ENCODE data around the gene UCMA. TPM values are rescaled to one million over a fixed set of nuclear protein-coding genes. Genes with fewer than 3 reads are reported as not detected.

Gene UCMA
- total and polyA plus RNA-seq, 9 of the 15 experiments (the other 6 are each of a cell fraction or from before 2014, with no cell fraction given) = not detected

DNA sequence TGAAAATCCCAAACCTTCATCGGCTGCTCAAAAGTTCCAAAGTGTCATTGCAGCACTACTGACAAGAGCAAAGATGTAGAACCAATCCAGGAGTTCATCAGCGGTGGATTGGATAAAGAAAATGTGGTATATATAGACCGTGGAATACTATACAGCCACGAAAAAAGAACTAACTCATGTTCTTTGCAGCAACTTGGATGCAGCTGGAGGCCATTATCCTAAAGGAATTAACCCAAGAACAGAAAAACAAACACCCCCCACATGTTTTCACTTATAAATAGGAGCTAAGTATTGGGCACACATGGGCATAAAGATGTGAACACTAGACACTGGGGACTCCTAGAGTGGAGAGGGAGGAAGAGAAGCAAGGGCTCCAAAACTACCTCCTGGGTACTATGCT is 34.1 kb upstream of the UCMA start (continued):
- TF ChIP-seq GABPA (tag; conservative IDR thresholded peaks at IDR 0.05; ENCODE audit: low read depth) (0 out of 2 replicates have a peak, but pooled peaks have one; percentile 11), NR2C1 (IDR thresholded peaks at IDR 0.05) (no peak), NR2C1 (tag; IDR thresholded peaks at IDR 0.05) (no peak), BCOR (IDR thresholded peaks at IDR 0.05) (peak; percentile 64), ZNF146 (CRISPR knock-in tag; IDR thresholded peaks at IDR 0.05; ENCODE audit: unreplicated experiment) (peak; percentile 97), KDM4B (IDR thresholded peaks at IDR 0.05; ENCODE audit: borderline replicate concordance in 2 of 2, low read depth in 1 of 2) (no peak), CXXC5 (CRISPR knock-in tag; IDR thresholded peaks at IDR 0.05) (no peak), NRF1 (conservative IDR thresholded peaks at IDR 0.05 in 1 of 2, IDR thresholded peaks at IDR 0.05 in 1 of 2) (no peak), CHD4 (IDR thresholded peaks at IDR 0.05; ENCODE audit: insufficient read depth, insufficient replicate concordance, low read depth, low read length, poor library complexity, severe bottlenecking) (peak; percentile 77)
- TF ChIP-seq, protein P1, sequence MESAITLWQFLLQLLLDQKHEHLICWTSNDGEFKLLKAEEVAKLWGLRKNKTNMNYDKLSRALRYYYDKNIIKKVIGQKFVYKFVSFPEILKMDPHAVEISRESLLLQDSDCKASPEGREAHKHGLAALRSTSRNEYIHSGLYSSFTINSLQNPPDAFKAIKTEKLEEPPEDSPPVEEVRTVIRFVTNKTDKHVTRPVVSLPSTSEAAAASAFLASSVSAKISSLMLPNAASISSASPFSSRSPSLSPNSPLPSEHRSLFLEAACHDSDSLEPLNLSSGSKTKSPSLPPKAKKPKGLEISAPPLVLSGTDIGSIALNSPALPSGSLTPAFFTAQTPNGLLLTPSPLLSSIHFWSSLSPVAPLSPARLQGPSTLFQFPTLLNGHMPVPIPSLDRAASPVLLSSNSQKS (CRISPR knock-in tag; IDR thresholded peaks at IDR 0.05) = no peak

DNA sequence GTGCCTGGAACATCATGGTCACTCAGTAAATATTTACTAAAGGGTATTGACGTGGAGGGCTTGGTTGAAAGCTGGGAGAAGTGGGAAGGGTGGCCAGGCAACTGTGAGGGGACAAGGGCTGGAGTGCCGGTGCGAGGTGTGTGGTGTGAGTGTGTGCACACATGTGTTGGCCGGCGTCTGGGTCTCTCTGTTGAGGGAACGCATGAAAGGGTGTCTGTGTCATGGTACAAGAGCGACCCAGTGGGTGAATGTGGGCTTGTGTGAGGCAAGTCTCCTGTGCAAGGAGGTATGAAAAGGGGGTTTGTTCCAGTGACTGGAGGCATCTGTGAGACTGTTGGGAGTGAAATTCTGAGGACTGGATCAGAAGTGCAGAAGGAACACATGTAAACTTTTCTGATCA is 29.4 kb upstream of the UCMA start:
- no peak overlapping the region for H3K4me2 ChIP-seq (ENCODE audit: insufficient read depth, low read length)
- H3K4me1 ChIP-seq (replicated peaks in 1 of 2; ENCODE audit: control insufficient read depth in 2 of 2, insufficient read depth in 2 of 2, low read length in 2 of 2) = peaks cover 0 to 3% of the 10 kb centered on the region in 2 experiments; a peak in 2 of 5 replicates
- ChIA-PET POLR2A (no interaction called here), CTCF (ENCODE audit: low intra/inter-chr PET ratio) (no interaction called here)
- FAIRE-seq = no peak
- intact Hi-C loops (cut with micrococcal nuclease) (no loop called here), in situ Hi-C loops (cut with MboI) (no loop called here)
- BruUV-seq (replicated peaks) = no TSS peak
- WGBS (ENCODE audit: insufficient coverage, low coverage, missing lambda C conversion rate) = 22% methylated on average over 7 of the region's 7 CpGs
- H3K9ac ChIP-seq (ENCODE audit: insufficient read depth in 1 of 2, low read depth in 2 of 2, low read length in 2 of 2) = no peak overlapping the region
- no peaks in the 10 kb centered on the region for H3K9me3 ChIP-seq (replicated peaks; ENCODE audit: control insufficient read depth, insufficient read depth, low read depth, low read length)
- no peaks in the 10 kb centered on the region for H4K20me1 ChIP-seq (replicated peaks; ENCODE audit: control insufficient read depth, insufficient read depth, low read length)
- H3K27me3 ChIP-seq (ENCODE audit: control insufficient read depth in 2 of 2, insufficient read depth in 2 of 2, low read length in 2 of 2) = no peaks in the 10 kb centered on the region; a peak in 2 of 5 replicates
- DNase-seq (ENCODE audit: extremely low read depth in 1 of 4, low spot score in 3 of 4) = no peak
- no peaks in the 10 kb centered on the region for H3K9me1 ChIP-seq (ENCODE audit: control insufficient read depth, insufficient read depth, low read length)
- no peaks in the 10 kb centered on the region for H3K79me2 ChIP-seq (ENCODE audit: control insufficient read depth, insufficient read depth, low read length)
- 0 out of 2 replicates have a peak overlapping the region, but pooled peaks have one; percentile 3 for H2AFZ ChIP-seq (ENCODE audit: low read depth, low read length)
- no peaks in the 10 kb centered on the region for H3K36me3 ChIP-seq (ENCODE audit: control insufficient read depth, insufficient read depth, low read length)
- peak; percentile 58 for ATAC-seq
- no peak overlapping the region for H3K27ac ChIP-seq (ENCODE audit: extremely low read depth, low read depth, low read length)
- no peak overlapping the region for H3K4me3 ChIP-seq
- TF ChIP-seq ZEB2 (IDR thresholded peaks at IDR 0.05) = no peak
- TF ChIP-seq RNF2 (IDR thresholded peaks at IDR 0.05) = no peak
- TF ChIP-seq DACH1 (IDR thresholded peaks at IDR 0.05; ENCODE audit: partially characterized antibody) = no peak
- TF ChIP-seq CC2D1A (IDR thresholded peaks at IDR 0.05) = no peak
- TF ChIP-seq, protein P2, sequence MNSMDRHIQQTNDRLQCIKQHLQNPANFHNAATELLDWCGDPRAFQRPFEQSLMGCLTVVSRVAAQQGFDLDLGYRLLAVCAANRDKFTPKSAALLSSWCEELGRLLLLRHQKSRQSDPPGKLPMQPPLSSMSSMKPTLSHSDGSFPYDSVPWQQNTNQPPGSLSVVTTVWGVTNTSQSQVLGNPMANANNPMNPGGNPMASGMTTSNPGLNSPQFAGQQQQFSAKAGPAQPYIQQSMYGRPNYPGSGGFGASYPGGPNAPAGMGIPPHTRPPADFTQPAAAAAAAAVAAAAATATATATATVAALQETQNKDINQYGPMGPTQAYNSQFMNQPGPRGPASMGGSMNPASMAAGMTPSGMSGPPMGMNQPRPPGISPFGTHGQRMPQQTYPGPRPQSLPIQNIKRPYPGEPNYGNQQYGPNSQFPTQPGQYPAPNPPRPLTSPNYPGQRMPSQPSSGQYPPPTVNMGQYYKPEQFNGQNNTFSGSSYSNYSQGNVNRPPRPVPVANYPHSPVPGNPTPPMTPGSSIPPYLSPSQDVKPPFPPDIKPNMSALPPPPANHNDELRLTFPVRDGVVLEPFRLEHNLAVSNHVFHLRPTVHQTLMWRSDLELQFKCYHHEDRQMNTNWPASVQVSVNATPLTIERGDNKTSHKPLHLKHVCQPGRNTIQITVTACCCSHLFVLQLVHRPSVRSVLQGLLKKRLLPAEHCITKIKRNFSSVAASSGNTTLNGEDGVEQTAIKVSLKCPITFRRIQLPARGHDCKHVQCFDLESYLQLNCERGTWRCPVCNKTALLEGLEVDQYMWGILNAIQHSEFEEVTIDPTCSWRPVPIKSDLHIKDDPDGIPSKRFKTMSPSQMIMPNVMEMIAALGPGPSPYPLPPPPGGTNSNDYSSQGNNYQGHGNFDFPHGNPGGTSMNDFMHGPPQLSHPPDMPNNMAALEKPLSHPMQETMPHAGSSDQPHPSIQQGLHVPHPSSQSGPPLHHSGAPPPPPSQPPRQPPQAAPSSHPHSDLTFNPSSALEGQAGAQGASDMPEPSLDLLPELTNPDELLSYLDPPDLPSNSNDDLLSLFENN (IDR thresholded peaks at IDR 0.05; ENCODE audit: low read depth in 2 of 2, low read length in 2 of 2) = no peak
- no peak for TF ChIP-seq ZNF583 (CRISPR knock-in tag; IDR thresholded peaks at IDR 0.05)
- no peak for TF ChIP-seq CHD4 (IDR thresholded peaks at IDR 0.05; ENCODE audit: insufficient read depth, insufficient replicate concordance, low read depth, low read length, poor library complexity, severe bottlenecking)
- TF ChIP-seq MTA1 (IDR thresholded peaks at IDR 0.05; ENCODE audit: borderline replicate concordance) = no peak
- no peak for TF ChIP-seq HMG20B (CRISPR knock-in tag; IDR thresholded peaks at IDR 0.05)
- TF ChIP-seq SMARCC2 (IDR thresholded peaks at IDR 0.05; ENCODE audit: low read depth) = no peak
- TF ChIP-seq E2F3 (CRISPR knock-in tag; IDR thresholded peaks at IDR 0.05) = no peak
- no peak for TF ChIP-seq BCOR (IDR thresholded peaks at IDR 0.05)

Measured in K562 (cell line).